SK-N-SH (cell line): ENCODE measurements around the gene TNNC1. TPM values are rescaled to one million over a fixed set of nuclear protein-coding genes. Genes with fewer than 3 reads are reported as not detected.

Experiments
- CTCF ChIA-PET: fragments of 300-600, 350-600 bp; formaldehyde crosslinking; extraction: SDS; loops from one replicate; lab custom pipeline; 2021; lab: Yijun Ruan, JAX
- POLR2A ChIA-PET: fragments of 350-600 bp; sonication (Branson Sonifier 250); formaldehyde crosslinking; extraction: SDS; loops from one replicate; lab custom pipeline; 2020; ENCODE audit warnings: antibody characterized with exemption, inconsistent platforms; lab: Yijun Ruan, JAX
- DNase-seq: peaks from one replicate; pipeline ENCODE4 v3.0.0; 2012
- H2AFZ ChIP-seq: fragments of 200-600 bp; sonication (generic); 2 replicates; pipeline ENCODE4 v1.8.1; 2016; ENCODE audit warnings: antibody characterized with exemption, mild to moderate bottlenecking, low read depth
- H3F3A ChIP-seq: fragments of 200-600 bp; sonication (generic); replicated peaks from 2 replicates; pipeline ENCODE3; 2016; ENCODE audit warnings: antibody characterized with exemption, mild to moderate bottlenecking; ENCODE audit not compliant: insufficient read depth
- H3K27ac ChIP-seq, 2 experiments: fragments of 200-500 bp in 1 of 2; fragments of 200-600 bp in 1 of 2; sonication (Bioruptor generic) in 1 of 2; sonication (generic), shearing (Covaris generic) in 1 of 2; 2 replicates each; pipeline versions ENCODE4 v1.5.1 to v1.6.1; 2014 to 2016; ENCODE audit warnings: low read depth in 2 of 2, inconsistent platforms in 1 of 2, low read length in 1 of 2, mild to moderate bottlenecking in 1 of 2, mixed read lengths in 1 of 2
- H3K27me3 ChIP-seq: fragments of 200-600 bp; sonication (generic), shearing (Covaris generic); 2 replicates; pipeline ENCODE4 v1.6.1; 2016; ENCODE audit warnings: mixed run types; ENCODE audit not compliant: insufficient read depth
- H3K36me3 ChIP-seq, 2 experiments: fragments of 200-500 bp in 1 of 2; fragments of 200-600 bp in 1 of 2; sonication (Bioruptor generic) in 1 of 2; sonication (generic) in 1 of 2; replicated peaks in 1 of 2; 2 replicates each; pipeline versions ENCODE3 to v1.5.1; 2014 to 2016; ENCODE audit warnings: low read length in 1 of 2, mild to moderate bottlenecking in 1 of 2; ENCODE audit not compliant: insufficient read depth in 2 of 2, control insufficient read depth in 1 of 2
- H3K4me1 ChIP-seq, 2 experiments: fragments of 200-500 bp in 1 of 2; fragments of 200-600 bp in 1 of 2; sonication (Bioruptor generic) in 1 of 2; sonication (generic), shearing (Covaris generic) in 1 of 2; 2 replicates each; pipeline versions ENCODE4 v1.5.1 to v1.6.1; 2014 to 2016; ENCODE audit warnings: low read depth in 1 of 2, low read length in 1 of 2, mixed run types in 1 of 2; ENCODE audit not compliant: insufficient read depth in 2 of 2, control insufficient read depth in 1 of 2
- H3K4me2 ChIP-seq: fragments of 200-600 bp; sonication (generic), shearing (Covaris generic); 2 replicates; pipeline ENCODE4 v1.6.1; 2017; ENCODE audit warnings: mixed run types
- H3K4me3 ChIP-seq, 2 experiments: fragments of 200-500 bp in 1 of 2; fragments of 200-600 bp in 1 of 2; sonication (Bioruptor generic) in 1 of 2; sonication (generic), shearing (Covaris generic) in 1 of 2; 2 replicates each; pipeline versions ENCODE4 v1.5.1 to v1.8.1; 2014 to 2016; ENCODE audit warnings: low read depth in 2 of 2, inconsistent platforms in 1 of 2, low read length in 1 of 2, mild to moderate bottlenecking in 1 of 2, mixed read lengths in 1 of 2, moderate library complexity in 1 of 2
- H3K79me2 ChIP-seq: fragments of 200-600 bp; sonication (generic); 2 replicates; pipeline ENCODE4 v1.8.1; 2017; ENCODE audit warnings: mild to moderate bottlenecking; ENCODE audit not compliant: insufficient read depth
- H3K9ac ChIP-seq: fragments of 200-600 bp; sonication (generic); 2 replicates; pipeline ENCODE4 v1.6.1; 2017; ENCODE audit warnings: mixed run types
- H3K9me2 ChIP-seq: fragments of 200-600 bp; sonication (generic); 2 replicates; pipeline ENCODE4 v1.6.1; 2017; ENCODE audit warnings: mixed run types
- H3K9me3 ChIP-seq: fragments of 200-600 bp; sonication (generic); 2 replicates; pipeline ENCODE4 v1.6.1; 2017; ENCODE audit warnings: mixed run types, mild to moderate bottlenecking, moderate library complexity
- H4K20me1 ChIP-seq: fragments of 200-600 bp; sonication (generic); 2 replicates; pipeline ENCODE4 v1.6.1; 2017; ENCODE audit warnings: mild to moderate bottlenecking, mixed run types; ENCODE audit not compliant: insufficient read depth
- CHD2 ChIP-seq: fragments of 150-350 bp; IDR thresholded peaks from 2 replicates; pipeline ENCODE4 v1.6.1; 2018; ENCODE audit warnings: low read length; ENCODE audit not compliant: partially characterized antibody
- FOSL2 ChIP-seq: IDR thresholded peaks from 2 replicates; pipeline ENCODE4 v1.4.0; 2012; ENCODE audit warnings: low read depth, mild to moderate bottlenecking, moderate library complexity, borderline replicate concordance
- GABPA ChIP-seq: IDR thresholded peaks from 2 replicates; pipeline ENCODE4 v1.4.0; 2012; ENCODE audit warnings: low read depth, mild to moderate bottlenecking
- IRF3 ChIP-seq: fragments of 150-350 bp; IDR thresholded peaks from 2 replicates; pipeline ENCODE4 v1.6.1; 2016; ENCODE audit warnings: mild to moderate bottlenecking, low read depth, low read length
- JUND ChIP-seq: IDR thresholded peaks from 2 replicates; pipeline ENCODE4 v1.4.0; 2012
- MEF2A ChIP-seq: IDR thresholded peaks from 2 replicates; pipeline ENCODE4 v1.4.0; 2012; ENCODE audit warnings: low read depth, borderline replicate concordance
- NFIC ChIP-seq: IDR thresholded peaks from 2 replicates; pipeline ENCODE4 v1.4.0; 2012; ENCODE audit warnings: borderline replicate concordance
- NRF1 ChIP-seq: IDR thresholded peaks from 2 replicates; pipeline ENCODE4 v1.6.1; 2012; ENCODE audit warnings: low read depth, mild to moderate bottlenecking, low read length
- POLR2AphosphoS5 ChIP-seq: IDR thresholded peaks from 2 replicates; pipeline ENCODE4 v1.6.1; 2012; ENCODE audit warnings: low read depth, low read length
- RAD21 ChIP-seq: IDR thresholded peaks from 2 replicates; pipeline ENCODE4 v1.6.1; 2012; ENCODE audit warnings: mild to moderate bottlenecking, low read length
- REST ChIP-seq: IDR thresholded peaks from 2 replicates; pipeline ENCODE4 v1.6.1; 2012; ENCODE audit warnings: mild to moderate bottlenecking, low read depth, low read length, moderate library complexity
- RFX5 ChIP-seq: IDR thresholded peaks from 2 replicates; pipeline ENCODE4 v1.6.1; 2012; ENCODE audit warnings: mild to moderate bottlenecking, improper control_type of control experiment, low read length
- RXRA ChIP-seq: IDR thresholded peaks from 2 replicates; pipeline ENCODE4 v1.4.0; 2012; ENCODE audit warnings: low read depth, mild to moderate bottlenecking, borderline replicate concordance
- TEAD4 ChIP-seq: IDR thresholded peaks from 2 replicates; pipeline ENCODE4 v1.4.0; 2012; ENCODE audit warnings: mild to moderate bottlenecking, borderline replicate concordance; ENCODE audit not compliant: insufficient read depth
- USF1 ChIP-seq: IDR thresholded peaks from 2 replicates; pipeline ENCODE4 v1.4.0; 2012; ENCODE audit warnings: low read depth, borderline replicate concordance
- WGBS: methylation state at CpG from one replicate; pipeline ENCODE4 v1.1.6; 2017; ENCODE audit warnings: low lambda C conversion rate; 5-methylcytosine and 5-hydroxymethylcytosine counted together
- polyA plus RNA-seq, 3 experiments: library from polyadenylated mRNA; depleted of rRNA; stranded (reverse); fragments of >200 nt; gene quantifications; 2 replicates each; pipeline ENCODE4 v1.2.3, GENCODE V29; 2012

Gene TNNC1
- polyA plus RNA-seq, 1 of the 3 experiments (the other 2 are of a cell fraction) = 2.6 TPM

GRCh38 chr3:52479877-52480575 is 26.2 kb upstream of the TNNC1 start:
- POLR2A ChIA-PET = interaction anchor here (0.9 to 1.7 kb wide), 2 partner anchors 9 to 77 kb away, joined by 3 to 8 read pairs; no protein-coding TSS in a partner anchor

More at GRCh38 chr3:52479877-52480575, 26.2 kb upstream of the TNNC1 start:
- Histone ChIP-seq H3K27me3 (no peaks in the 10 kb centered on the region), H4K20me1 (no peaks in the 10 kb centered on the region), H3K79me2 (no peaks in the 10 kb centered on the region), H3K9me2 (no peaks in the 10 kb centered on the region), H3K4me2 (no peak overlapping the region), H3K36me3 (peaks cover 31 to 65% of the 10 kb centered on the region in 2 experiments), H2AFZ (no peak overlapping the region), H3K4me3 (no peak overlapping the region), H3K9ac (no peak overlapping the region), H3F3A (no peaks in the 10 kb centered on the region), H3K27ac (peak overlapping the region in 1 of 2 experiments; percentile 74; a peak in 1 of 4 replicates), H3K9me3 (no peaks in the 10 kb centered on the region), H3K4me1 (peaks cover 0 to 47% of the 10 kb centered on the region in 2 experiments; a peak in 1 of 4 replicates)
- CTCF ChIA-PET = interaction anchor here (0.7 to 1.5 kb wide), 7 partner anchors 10 to 68 kb away, joined by 3 to 6 read pairs (median 4); partner anchors contain the start of gene STAB1
- 85% methylated on average over 10 of the region's 16 CpGs for WGBS
- TF ChIP-seq JUND (no peak), FOSL2 (no peak), RAD21 (no peak), USF1 (no peak), NRF1 (no peak), RFX5 (no peak), REST (no peak), GABPA (no peak), NFIC (no peak), IRF3 (no peak), TEAD4 (no peak), MEF2A (no peak), RXRA (no peak), CHD2 (no peak), POLR2AphosphoS5 (no peak)
- no peak for DNase-seq
